Measurements from ENCODE around the gene CADM1.

Gene CADM1

GRCh38 chr11:115134926-115135325 lies 369.3 kb downstream of the CADM1 start:
- no peak for DNase-seq

- no peak for DNase-seq
Observed at GRCh38 chr11:115133475-115134209, 370.6 kb downstream of the CADM1 start.

- no peak for DNase-seq
Observed at GRCh38 chr11:115132436-115133228, 371.6 kb downstream of the CADM1 start.

GRCh38 chr11:115129473-115130289 lies 374.5 kb downstream of the CADM1 start:
- DNase-seq: no peak

- no peak for DNase-seq
Observed at GRCh38 chr11:115128226-115128625, 376.0 kb downstream of the CADM1 start.

- DNase-seq: no peak
Observed at GRCh38 chr11:115127790-115128189, 376.4 kb downstream of the CADM1 start.

- no peak for DNase-seq
Observed at GRCh38 chr11:115126515-115127208, 377.6 kb downstream of the CADM1 start.

- no peak for DNase-seq
Observed at GRCh38 chr11:115126092-115126491, 378.1 kb downstream of the CADM1 start.

GRCh38 chr11:115124786-115125185 lies 379.4 kb downstream of the CADM1 start:
- DNase-seq: no peak

- DNase-seq: no peak
Observed at GRCh38 chr11:115123641-115124040, 380.6 kb downstream of the CADM1 start.

- DNase-seq: no peak
Observed at GRCh38 chr11:115122274-115122673, 381.9 kb downstream of the CADM1 start.

All from DMS 273 treated with DMSO at 0.1 percent for 48 hours (cell line).